ENCODE measurements around the gene PRPF40A. TPM values are rescaled to one million over a fixed set of nuclear protein-coding genes. Genes with fewer than 3 reads are reported as not detected.
A peak's percentile ranks its signal among the peaks of the same experiment; 100 is the strongest.

The PRPF40A gene
- total and polyA plus RNA-seq, 10 of the 15 experiments (the other 5 are each of a cell fraction or from before 2014, with no cell fraction given), result 97.8 to 197 (median 144) TPM

GRCh38 chr2:152717228-152718075, at the start of gene PRPF40A (continued):
- TF ChIP-seq HDAC6 (IDR thresholded peaks at IDR 0.05; ENCODE audit: unreplicated experiment) (no peak), BHLHE40 (IDR thresholded peaks at IDR 0.05; ENCODE audit: borderline replicate concordance in 1 of 2, low read depth in 2 of 2, low read length in 1 of 2) (peak in 1 of 2 experiments; percentile 63; a peak in 2 of 4 replicates), NFXL1 (IDR thresholded peaks at IDR 0.05; ENCODE audit: borderline replicate concordance) (no peak), PAX5 (IDR thresholded peaks at IDR 0.05; ENCODE audit: borderline replicate concordance, low read depth, low read length) (peak; percentile 6; the same call in 1 of the 2 replicates), GABPA (IDR thresholded peaks at IDR 0.05; ENCODE audit: low read depth) (peak; percentile 45; the same call in 1 of the 2 replicates), EP300 (IDR thresholded peaks at IDR 0.05; ENCODE audit: borderline replicate concordance in 1 of 2, control insufficient read depth in 1 of 2, low read depth in 2 of 2, low read length in 2 of 2) (peak in 1 of 2 experiments; percentile 16; a peak in 1 of 4 replicates), SMAD5 (IDR thresholded peaks at IDR 0.05; ENCODE audit: low read depth) (peak; percentile 59; the same call in 1 of the 2 replicates), CTCF (IDR thresholded peaks at IDR 0.05 in 2 of 3, conservative IDR thresholded peaks at IDR 0.05 in 1 of 3; ENCODE audit: control insufficient read depth in 2 of 3, extremely low read depth in 1 of 3, insufficient read depth in 1 of 3, low read depth in 3 of 3, low read length in 3 of 3) (no peak), STAT1 (conservative IDR thresholded peaks at IDR 0.05) (0 out of 2 replicates have a peak, but pooled peaks have one; percentile 33), CBX3 (IDR thresholded peaks at IDR 0.05; ENCODE audit: borderline replicate concordance, low read depth) (no peak), KLF5 (IDR thresholded peaks at IDR 0.05; ENCODE audit: partially characterized antibody) (peak; percentile 50), SKIL (IDR thresholded peaks at IDR 0.05; ENCODE audit: low read depth, poor library complexity, severe bottlenecking) (no peak), NFIC (IDR thresholded peaks at IDR 0.05; ENCODE audit: low read depth, low read length) (no peak), RELB (IDR thresholded peaks at IDR 0.05; ENCODE audit: low read depth) (peak; percentile 71), MTA3 (IDR thresholded peaks at IDR 0.05; ENCODE audit: borderline replicate concordance, low read length) (no peak), MEF2A (IDR thresholded peaks at IDR 0.05; ENCODE audit: insufficient read depth, low read depth, low read length) (no peak), PAX8 (IDR thresholded peaks at IDR 0.05) (no peak), ZZZ3 (IDR thresholded peaks at IDR 0.05; ENCODE audit: control insufficient read depth, insufficient read length, low read depth) (no peak), JUNB (IDR thresholded peaks at IDR 0.05) (no peak; the same call in 1 of the 2 replicates), IRF4 (IDR thresholded peaks at IDR 0.05; ENCODE audit: low read depth, low read length) (no peak), SUPT20H (IDR thresholded peaks at IDR 0.05; ENCODE audit: borderline replicate concordance, control insufficient read depth, low read depth, low read length) (no peak), CBX5 (IDR thresholded peaks at IDR 0.05; ENCODE audit: low read depth) (0 out of 2 replicates have a peak, but pooled peaks have one; percentile 35)

Data from GM12878 (cell line).